Endothelial cell of umbilical vein (primary cell): ENCODE results near the gene CTH. TPM values are rescaled to one million over a fixed set of nuclear protein-coding genes. Genes with fewer than 3 reads are reported as not detected.

Experiments
- BruUV-seq: library from RNA; stranded (reverse); fragments of 400-500 nt; replicated peaks from 2 replicates; lab custom pipeline; 2021; lab: Mats Ljungman, UMichigan
- CTCF ChIA-PET: fragments of 300-600, 350-600 bp; sonication (Branson Sonifier 250); formaldehyde crosslinking; loops from one replicate; lab custom pipeline; 2021; ENCODE audit warnings: antibody characterized with exemption, inconsistent platforms; lab: Charles Lee
- POLR2A ChIA-PET: fragments of 300-600, 350-600 bp; sonication (Branson Sonifier 250); formaldehyde crosslinking; loops from one replicate; lab custom pipeline; 2021; ENCODE audit warnings: antibody characterized with exemption, inconsistent platforms; lab: Charles Lee
- DNase-seq: peaks from one replicate; pipeline ENCODE4 v3.0.0-alpha.2; 2011; ENCODE audit warnings: low read depth, low spot score
- FAIRE-seq: peaks from 2 replicates; lab custom pipeline; 2011; peaks lifted over from hg19 to GRCh38; lab: Jason Lieb, UNC
- H2AFZ ChIP-seq: 2 replicates; pipeline ENCODE4 v1.6.0; 2012; ENCODE audit warnings: low read depth, low read length, control low read depth, inconsistent platforms
- H3K27ac ChIP-seq: 2 replicates; pipeline ENCODE4 v1.5.1; 2011; ENCODE audit warnings: low read depth, mild to moderate bottlenecking, control low read depth, low read length, moderate library complexity; ENCODE audit not compliant: insufficient read depth
- H3K27me3 ChIP-seq, 2 experiments: 2 replicates each; pipeline versions ENCODE4 v1.6.0 to v1.6.1; 2011; ENCODE audit warnings: low read length in 2 of 2, mixed read lengths in 1 of 2; ENCODE audit not compliant: control insufficient read depth in 2 of 2, insufficient read depth in 2 of 2
- H3K36me3 ChIP-seq, 2 experiments: 2 replicates in 1 of 2; 3 replicates in 1 of 2; pipeline ENCODE4 v1.5.1; 2011; ENCODE audit warnings: low read length in 2 of 2, mild to moderate bottlenecking in 1 of 2, moderate library complexity in 1 of 2; ENCODE audit not compliant: control insufficient read depth in 2 of 2, insufficient read depth in 2 of 2; ENCODE audit errors: extremely low read depth in 1 of 2
- H3K4me1 ChIP-seq: 3 replicates; pipeline ENCODE4 v1.5.1; 2011; ENCODE audit warnings: mild to moderate bottlenecking, low read length; ENCODE audit not compliant: control insufficient read depth, insufficient read depth; ENCODE audit errors: extremely low read depth
- H3K4me2 ChIP-seq: 2 replicates; pipeline ENCODE4 v1.6.1; 2011; ENCODE audit warnings: low read length, control low read depth, mixed read lengths; ENCODE audit not compliant: insufficient read depth
- H3K4me3 ChIP-seq, 3 experiments: fragments of 200-600 bp in 1 of 3; sonication (generic), shearing (Covaris generic) in 1 of 3; replicated peaks in 1 of 3; 2 replicates each; pipeline ENCODE4 v1.5.1; 2011 to 2016; ENCODE audit warnings: control low read depth in 3 of 3, low read length in 3 of 3, mild to moderate bottlenecking in 2 of 3, inconsistent platforms in 1 of 3, low read depth in 1 of 3, moderate library complexity in 1 of 3; ENCODE audit not compliant: insufficient read depth in 1 of 3
- H3K79me2 ChIP-seq: 2 replicates; pipeline ENCODE4 v1.6.0; 2012; ENCODE audit warnings: low read length, inconsistent platforms; ENCODE audit not compliant: control insufficient read depth, insufficient read depth
- H3K9ac ChIP-seq: replicated peaks from 2 replicates; pipeline ENCODE3; 2011; ENCODE audit warnings: low read length, control low read depth; ENCODE audit not compliant: insufficient read depth; ENCODE audit errors: extremely low read depth
- H3K9me1 ChIP-seq: replicated peaks from 3 replicates; pipeline ENCODE4 v1.6.0; 2011; ENCODE audit warnings: mild to moderate bottlenecking, low read length; ENCODE audit not compliant: control insufficient read depth, insufficient read depth; ENCODE audit errors: extremely low read depth
- H3K9me3 ChIP-seq: replicated peaks from 2 replicates; pipeline ENCODE4 v1.5.1; 2012; ENCODE audit warnings: low read length, inconsistent platforms; ENCODE audit not compliant: control insufficient read depth, insufficient read depth
- H4K20me1 ChIP-seq: replicated peaks from 2 replicates; pipeline ENCODE3; 2011; ENCODE audit warnings: mild to moderate bottlenecking, low read length; ENCODE audit not compliant: control insufficient read depth, insufficient read depth; ENCODE audit errors: extremely low read depth
- CTCF ChIP-seq, 2 donors: IDR thresholded peaks; 1 replicate in 1 of 2; 2 replicates in 1 of 2; pipeline ENCODE4 v1.5.1; 2011; ENCODE audit warnings: low read length in 2 of 2, mild to moderate bottlenecking in 2 of 2, moderate library complexity in 2 of 2, control low read depth in 1 of 2, inconsistent platforms in 1 of 2, low read depth in 1 of 2; ENCODE audit not compliant: insufficient read depth in 1 of 2; ENCODE audit errors: extremely low read depth in 1 of 2
- EZH2 ChIP-seq: IDR thresholded peaks from 2 replicates; pipeline ENCODE4 v1.6.1; 2012; ENCODE audit warnings: borderline replicate concordance, low read depth, mild to moderate bottlenecking, moderate library complexity, low read length, inconsistent platforms; ENCODE audit not compliant: severe bottlenecking
- FOS ChIP-seq: IDR thresholded peaks from 2 replicates; pipeline ENCODE4 v1.6.1; 2011; ENCODE audit warnings: mild to moderate bottlenecking, low read length, moderate library complexity, borderline replicate concordance; ENCODE audit not compliant: insufficient read depth
- GATA2 ChIP-seq: IDR thresholded peaks from 2 replicates; pipeline ENCODE4 v1.7.0; 2011; ENCODE audit warnings: low read depth, mild to moderate bottlenecking, moderate library complexity, mixed read lengths, low read length; ENCODE audit not compliant: insufficient read length, insufficient read depth
- JUN ChIP-seq: IDR thresholded peaks from 2 replicates; pipeline ENCODE4 v1.6.1; 2011; ENCODE audit warnings: borderline replicate concordance, low read depth; ENCODE audit not compliant: insufficient read length, insufficient read depth
- MAX ChIP-seq: IDR thresholded peaks from 2 replicates; pipeline ENCODE4 v1.6.1; 2011; ENCODE audit not compliant: insufficient read depth, insufficient read length
- MYC ChIP-seq: IDR thresholded peaks from one replicate; pipeline ENCODE4 v1.6.1; 2011; ENCODE audit warnings: mild to moderate bottlenecking, low read depth, low read length
- POLR2A ChIP-seq: IDR thresholded peaks from 2 replicates; pipeline ENCODE4 v1.6.1; 2012; ENCODE audit warnings: low read depth, mild to moderate bottlenecking, control low read depth, low read length
- POLR2AphosphoS5 ChIP-seq: IDR thresholded peaks from 2 replicates; pipeline ENCODE4 v1.6.1; 2012; ENCODE audit warnings: low read depth, mild to moderate bottlenecking, control low read depth, low read length, moderate library complexity; ENCODE audit not compliant: insufficient read depth
- dilution Hi-C: fragments of 300-500 bp; cut with MboI; formaldehyde crosslinking; loops from one replicate; pipeline ENCODE4 v1.15.0; 2019; ENCODE audit warnings: low sequenced_read_pairs; ENCODE audit not compliant: extremely low pct_ligation_motif_present
- intact Hi-C: fragments of 100-400 bp; cut with micrococcal nuclease; formaldehyde crosslinking; loops from one replicate; pipeline ENCODE4 v1.10.0; 2022
- polyA plus RNA-seq, 4 experiments: library from polyadenylated mRNA; depleted of rRNA in 3 of 4; stranded (reverse) in 3 of 4; unstranded in 1 of 4; fragments of >200 nt; gene quantifications; 2 replicates each; pipeline versions ENCODE4 v1.2.1 to v1.2.3, GENCODE V29; 2011 to 2012; ENCODE audit warnings: missing spikeins in 1 of 4
- total RNA-seq: library from RNA; stranded (reverse); gene quantifications from 2 replicates; pipeline ENCODE4 v1.2.3, GENCODE V29; 2021

Gene CTH
- total and polyA plus RNA-seq, 2 donors (not counting 3 experiments of a cell fraction or from before 2014, with no cell fraction given): 1.7 to 2.6 TPM

- Histone ChIP-seq H3K9ac (no peak overlapping the region), H2AFZ (no peak overlapping the region), H3K4me2 (no peak overlapping the region), H3K9me3 (no peaks in the 10 kb centered on the region), H3K9me1 (no peaks in the 10 kb centered on the region), H3K4me1 (peaks cover 13% of the 10 kb centered on the region), H3K27me3 (no peaks in the 10 kb centered on the region), H3K79me2 (no peaks in the 10 kb centered on the region), H4K20me1 (no peaks in the 10 kb centered on the region), H3K4me3 (no peak overlapping the region), H3K27ac (no peak overlapping the region), H3K36me3 (no peaks in the 10 kb centered on the region)
- dilution Hi-C loops: no loop called here
- ChIA-PET CTCF (interaction anchor here (1.2 kb wide), 1 partner anchor 33 kb away, joined by 3 read pairs; the partner anchor contains the start of gene CTH), POLR2A (no interaction called here)
- no TSS peak for BruUV-seq
- DNase-seq (no peak), FAIRE-seq (no peak)
- no peak for TF ChIP-seq POLR2A
- no peak for TF ChIP-seq CTCF (IDR thresholded peaks at IDR 0.05; ENCODE audit: extremely low read depth in 1 of 2, insufficient read depth in 1 of 2, low read depth in 1 of 2, low read length in 2 of 2)
- TF ChIP-seq EZH2: no peak
- no peak for TF ChIP-seq POLR2AphosphoS5
- TF ChIP-seq GATA2: no peak
- no peak for TF ChIP-seq MYC
- TF ChIP-seq JUN: no peak
- no peak for TF ChIP-seq MAX
- no peak for TF ChIP-seq FOS
- intact Hi-C loops: no loop called here
Measured at GRCh38 chr1:70443739-70444138, 32.7 kb downstream of the CTH start.
